IMR-90 (cell line): Measurements from ENCODE around the gene RFX2. TPM values are rescaled to one million over a fixed set of nuclear protein-coding genes. Genes with fewer than 3 reads are reported as not detected.

Source experiments
- ATAC-seq: fragments of 200-7000 bp; cut with Tn5 transposase; 2 replicates; pipeline ENCODE4 v1.9.1; 2020; ENCODE audit warnings: low read depth, mild to moderate bottlenecking, moderate library complexity
- BruUV-seq: library from RNA; stranded (reverse); fragments of 400-500 nt; replicated peaks from 2 replicates; lab custom pipeline; 2021; lab: Mats Ljungman, UMichigan
- CTCF ChIA-PET: fragments of 300-600 bp; formaldehyde crosslinking; extraction: SDS; loops from one replicate; lab custom pipeline; 2021; ENCODE audit warnings: antibody characterized with exemption; lab: Yijun Ruan, JAX
- POLR2A ChIA-PET: fragments of 300-600 bp; sonication (Branson Sonifier 250); formaldehyde crosslinking; loops from one replicate; lab custom pipeline; 2022; ENCODE audit warnings: antibody characterized with exemption; ENCODE audit not compliant: unreplicated experiment; lab: Charles Lee
- DNase-seq: peaks from one replicate; pipeline ENCODE4 v3.0.0; 2013
- H2AFZ ChIP-seq: replicated peaks from 2 replicates; pipeline ENCODE3; 2013; ENCODE audit warnings: low read length, mild to moderate bottlenecking; ENCODE audit not compliant: poor library complexity
- H2AK5ac ChIP-seq: 2 replicates; pipeline ENCODE4 v1.6.1; 2013; ENCODE audit warnings: low read depth, low read length, inconsistent platforms
- H2AK9ac ChIP-seq: replicated peaks from 2 replicates; pipeline ENCODE3; 2013; ENCODE audit warnings: mild to moderate bottlenecking, low read depth, low read length, moderate library complexity; ENCODE audit not compliant: poor library complexity
- H2BK120ac ChIP-seq: 2 replicates; pipeline ENCODE4 v1.6.1; 2013; ENCODE audit warnings: low read depth, low read length, inconsistent platforms
- H2BK15ac ChIP-seq: 3 replicates; pipeline ENCODE4 v1.6.1; 2013; ENCODE audit warnings: low read depth, low read length, inconsistent platforms
- H2BK20ac ChIP-seq: 2 replicates; pipeline ENCODE4 v1.6.1; 2013; ENCODE audit warnings: low read depth, mild to moderate bottlenecking, inconsistent platforms, low read length, moderate library complexity
- H2BK5ac ChIP-seq: 2 replicates; pipeline ENCODE4 v1.6.1; 2013; ENCODE audit warnings: mild to moderate bottlenecking, low read depth, low read length, inconsistent platforms; ENCODE audit not compliant: poor library complexity, severe bottlenecking
- H3K14ac ChIP-seq: replicated peaks from 2 replicates; pipeline ENCODE4 v1.6.1; 2013; ENCODE audit warnings: low read depth, low read length, inconsistent platforms
- H3K18ac ChIP-seq: 2 replicates; pipeline ENCODE4 v1.6.1; 2013; ENCODE audit warnings: low read depth, low read length, control low read depth
- H3K23ac ChIP-seq: 2 replicates; pipeline ENCODE4 v1.6.1; 2013; ENCODE audit warnings: low read depth, low read length, inconsistent platforms
- H3K27ac ChIP-seq: 2 replicates; pipeline ENCODE4 v1.5.1; 2013; ENCODE audit warnings: mild to moderate bottlenecking, control low read depth, low read length; ENCODE audit not compliant: insufficient read depth
- H3K27me3 ChIP-seq: 2 replicates; pipeline ENCODE4 v1.6.1; 2013; ENCODE audit warnings: low read length; ENCODE audit not compliant: control insufficient read depth, insufficient read depth
- H3K36me3 ChIP-seq: 2 replicates; pipeline ENCODE4 v1.6.1; 2013; ENCODE audit warnings: low read length, mixed read lengths; ENCODE audit not compliant: control insufficient read depth, insufficient read depth
- H3K4ac ChIP-seq: 2 replicates; pipeline ENCODE4 v1.6.1; 2013; ENCODE audit warnings: low read depth, low read length, inconsistent platforms
- H3K4me1 ChIP-seq: 2 replicates; pipeline ENCODE4 v1.6.1; 2013; ENCODE audit warnings: low read length, mixed read lengths; ENCODE audit not compliant: control insufficient read depth, insufficient read depth
- H3K4me2 ChIP-seq: 2 replicates; pipeline ENCODE4 v1.6.1; 2013; ENCODE audit warnings: low read depth, mild to moderate bottlenecking, control low read depth, low read length, moderate library complexity
- H3K4me3 ChIP-seq: 2 replicates; pipeline ENCODE4 v1.5.1; 2013; ENCODE audit warnings: low read depth, mild to moderate bottlenecking, control low read depth, low read length, moderate library complexity; ENCODE audit not compliant: insufficient read depth
- H3K56ac ChIP-seq: 2 replicates; pipeline ENCODE4 v1.6.1; 2013; ENCODE audit warnings: low read length, inconsistent platforms; ENCODE audit not compliant: insufficient read depth; ENCODE audit errors: extremely low read depth
- H3K79me1 ChIP-seq, 2 experiments: 2 replicates each; pipeline ENCODE4 v1.6.1; 2013; ENCODE audit warnings: low read length in 2 of 2, inconsistent platforms in 1 of 2, low read depth in 1 of 2
- H3K9ac ChIP-seq: 2 replicates; pipeline ENCODE4 v1.6.1; 2013; ENCODE audit warnings: low read depth, low read length, control low read depth
- H3K9me1 ChIP-seq: 2 replicates; pipeline ENCODE4 v1.6.1; 2013; ENCODE audit warnings: low read length, inconsistent platforms; ENCODE audit not compliant: insufficient read depth
- H3K9me3 ChIP-seq: 2 replicates; pipeline ENCODE4 v1.6.1; 2013; ENCODE audit warnings: low read length; ENCODE audit not compliant: control insufficient read depth, insufficient read depth
- H4K20me1 ChIP-seq: 2 replicates; pipeline ENCODE4 v1.6.1; 2013; ENCODE audit warnings: low read length, inconsistent platforms; ENCODE audit not compliant: insufficient read depth
- H4K5ac ChIP-seq: 2 replicates; pipeline ENCODE4 v1.6.1; 2013; ENCODE audit warnings: mild to moderate bottlenecking, low read depth, low read length, control low read depth
- H4K8ac ChIP-seq, 2 experiments: 2 replicates each; pipeline ENCODE4 v1.6.1; 2013; ENCODE audit warnings: low read depth in 2 of 2, low read length in 2 of 2, control low read depth in 1 of 2, inconsistent platforms in 1 of 2
- H4K91ac ChIP-seq: 2 replicates; pipeline ENCODE4 v1.6.1; 2013; ENCODE audit warnings: low read depth, low read length, inconsistent platforms; ENCODE audit not compliant: insufficient read depth
- BHLHE40 ChIP-seq: fragments of 150-350 bp; IDR thresholded peaks from 2 replicates; pipeline ENCODE4 v1.6.1; 2016; ENCODE audit warnings: mild to moderate bottlenecking, low read depth, low read length
- CEBPB ChIP-seq: IDR thresholded peaks from 2 replicates; pipeline ENCODE4 v1.6.1; 2012; ENCODE audit warnings: low read depth, low read length, improper control_type of control experiment
- CHD1 ChIP-seq: IDR thresholded peaks from 2 replicates; pipeline ENCODE4 v1.6.1; 2012; ENCODE audit warnings: low read depth, low read length, improper control_type of control experiment
- FOS ChIP-seq: fragments of 150-350 bp; IDR thresholded peaks from 2 replicates; pipeline ENCODE4 v1.6.1; 2016; ENCODE audit warnings: low read depth, low read length
- MAFK ChIP-seq: IDR thresholded peaks from 2 replicates; pipeline ENCODE4 v1.6.1; 2012; ENCODE audit warnings: low read depth, low read length, improper control_type of control experiment
- MAZ ChIP-seq: IDR thresholded peaks from 2 replicates; pipeline ENCODE4 v1.6.1; 2012; ENCODE audit warnings: low read depth, mild to moderate bottlenecking, low read length, improper control_type of control experiment, moderate library complexity, borderline replicate concordance
- MXI1 ChIP-seq: IDR thresholded peaks from 2 replicates; pipeline ENCODE4 v1.6.1; 2012; ENCODE audit warnings: low read depth, mild to moderate bottlenecking, low read length, moderate library complexity, borderline replicate concordance
- NFE2L2 ChIP-seq: fragments of 150-350 bp; IDR thresholded peaks from 2 replicates; pipeline ENCODE4 v1.6.1; 2016; ENCODE audit warnings: low read depth, mild to moderate bottlenecking, low read length
- POLR2A ChIP-seq: IDR thresholded peaks from 2 replicates; pipeline ENCODE4 v1.6.1; 2012; ENCODE audit warnings: mild to moderate bottlenecking, low read depth, low read length
- RAD21 ChIP-seq: IDR thresholded peaks from 2 replicates; pipeline ENCODE4 v1.6.1; 2012; ENCODE audit warnings: low read length, improper control_type of control experiment
- RFX5 ChIP-seq: IDR thresholded peaks from 2 replicates; pipeline ENCODE4 v1.8.0; 2012; ENCODE audit warnings: low read depth, mild to moderate bottlenecking, low read length, moderate library complexity
- SMC3 ChIP-seq: fragments of 150-350 bp; IDR thresholded peaks from 2 replicates; pipeline ENCODE4 v1.6.1; 2016; ENCODE audit warnings: low read depth, mild to moderate bottlenecking, antibody characterized with exemption, low read length, moderate library complexity
- WGBS, 2 experiments: methylation state at CpG; one replicate each; pipeline versions ENCODE4 v1.1.5 to v1.1.7; 2013; ENCODE audit warnings: missing lambda C conversion rate in 2 of 2; ENCODE audit not compliant: insufficient read length in 1 of 2; ENCODE audit errors: extremely low coverage in 2 of 2; 5-methylcytosine and 5-hydroxymethylcytosine counted together
- dilution Hi-C: fragments of 300-500 bp; cut with HindIII; formaldehyde crosslinking; loops from one replicate; pipeline ENCODE4 v1.14.3; 2018; ENCODE audit warnings: low sequenced_read_pairs; ENCODE audit not compliant: unreplicated experiment
- in situ Hi-C: fragments of 300-500 bp; cut with MboI; formaldehyde crosslinking; loops from 3 replicates; pipeline ENCODE4 v1.14.3; 2019; ENCODE audit warnings: low sequenced_read_pairs, inconsistent platforms, mixed read lengths
- intact Hi-C: fragments of 100-400 bp; cut with micrococcal nuclease; formaldehyde crosslinking; loops from 2 replicates; pipeline ENCODE4 v1.10.0; 2022
- polyA plus RNA-seq, 3 experiments: library from polyadenylated mRNA; depleted of rRNA; stranded (reverse); fragments of >200 nt; gene quantifications; 2 replicates each; pipeline ENCODE4 v1.2.3, GENCODE V29; 2012; ENCODE audit warnings: low replicate concordance in 1 of 3
- total RNA-seq: library from RNA; depleted of rRNA; stranded (reverse); fragments of >200 nt; gene quantifications from 2 replicates; pipeline ENCODE4 v1.2.3, GENCODE V29; 2012
- TF ChIP-seq, protein P1 (sequence below): fragments of 150-350 bp; IDR thresholded peaks from 2 replicates; pipeline ENCODE4 v1.6.1; 2017; ENCODE audit warnings: mild to moderate bottlenecking, antibody characterized with exemption, low read length, low read depth
- TF ChIP-seq, protein P2 (sequence below): conservative IDR thresholded peaks from 2 replicates; pipeline ENCODE4 v1.5.1; 2012; ENCODE audit warnings: mild to moderate bottlenecking, low read depth, low read length, improper control_type of control experiment
- TF ChIP-seq, protein P3 (sequence below): fragments of 150-350 bp; IDR thresholded peaks from 2 replicates; pipeline ENCODE4 v1.6.1; 2016; ENCODE audit warnings: low read depth, mild to moderate bottlenecking, low read length, moderate library complexity, borderline replicate concordance

RFX2 gene
- total and polyA plus RNA-seq, 2 of the 4 experiments (the other 2 are of a cell fraction): 2.2 to 4.9 TPM

DNA sequence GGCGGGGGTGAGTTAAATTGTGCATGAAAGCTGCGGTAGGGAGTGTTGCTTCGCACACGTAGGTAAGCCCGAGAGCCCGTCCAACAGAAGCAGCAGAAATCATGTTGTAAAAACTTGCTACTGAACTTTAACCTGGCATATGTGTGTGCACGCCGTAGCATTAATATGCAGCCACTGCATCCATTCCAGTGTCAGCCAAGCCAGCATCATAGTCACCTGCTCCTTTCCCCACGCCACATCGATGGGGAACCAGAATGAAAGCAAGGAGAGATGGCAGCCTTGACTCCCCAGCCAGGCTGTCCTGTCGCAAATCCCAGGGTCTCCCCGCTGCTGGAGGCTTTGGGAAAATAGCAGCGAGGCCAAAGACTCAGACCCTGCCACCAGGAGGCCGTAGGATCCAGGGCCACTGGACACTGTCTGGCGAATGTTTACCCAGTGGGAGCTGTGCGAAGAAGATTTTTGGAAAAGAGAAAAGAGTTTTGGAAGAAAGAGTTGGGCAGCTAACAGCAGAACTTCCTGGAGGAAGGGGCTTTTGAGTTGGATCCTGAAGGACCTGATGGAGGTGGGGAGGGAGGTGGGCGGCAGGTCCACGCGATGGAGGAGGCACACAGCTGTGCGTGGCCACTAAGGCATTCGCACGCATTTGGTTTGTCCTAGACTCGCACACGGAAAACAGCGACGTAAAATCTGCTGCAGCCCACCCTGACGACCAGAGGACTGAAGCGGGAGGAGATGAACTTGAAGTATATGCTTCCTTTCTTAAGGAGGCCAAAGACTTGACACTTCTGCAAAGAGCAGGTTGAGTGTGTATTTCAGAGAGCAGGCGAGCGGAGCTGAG lies 83.7 kb downstream of the RFX2 start:
- H4K91ac ChIP-seq: no peak overlapping the region
- no peak overlapping the region for H2BK20ac ChIP-seq
- in situ Hi-C loops (loop anchor here (10.0 kb wide), 1 partner anchor 222 kb away; the partner anchor contains the start of gene NRTN), dilution Hi-C loops (no loop called here), intact Hi-C loops (no loop called here)
- no peaks in the 10 kb centered on the region for H3K27me3 ChIP-seq
- BruUV-seq: no TSS peak
- no peak overlapping the region for H3K4ac ChIP-seq
- H3K36me3 ChIP-seq: no peaks in the 10 kb centered on the region
- H3K79me1 ChIP-seq: no peaks in the 10 kb centered on the region
- peaks cover 4% of the 10 kb centered on the region; the same call in 1 of the 2 replicates for H3K9me3 ChIP-seq
- H2BK5ac ChIP-seq: no peak overlapping the region
- H3K27ac ChIP-seq: no peak overlapping the region
- H3K4me1 ChIP-seq: peaks cover 9% of the 10 kb centered on the region
- H2AK5ac ChIP-seq: no peak overlapping the region
- no peak overlapping the region for H3K4me2 ChIP-seq
- H2AK9ac ChIP-seq: no peak overlapping the region
- 96% methylated on average over 18 of the region's 30 CpGs; no CpG with 5 or more reads in 1 of the 2 experiments for WGBS, 2 experiments
- H3K18ac ChIP-seq: no peak overlapping the region
- H2BK120ac ChIP-seq: no peak overlapping the region
- H3K9me1 ChIP-seq: peaks cover 4% of the 10 kb centered on the region; the same call in 1 of the 2 replicates
- H4K8ac ChIP-seq: no peak overlapping the region
- H3K9ac ChIP-seq: no peak overlapping the region
- H4K20me1 ChIP-seq: no peaks in the 10 kb centered on the region
- H3K23ac ChIP-seq: no peak overlapping the region
- ChIA-PET CTCF (interaction anchor here (0.5 kb wide), 1 partner anchor 129 kb away, joined by 3 read pairs; no protein-coding TSS in a partner anchor), POLR2A (no interaction called here)
- H3K56ac ChIP-seq: no peak overlapping the region
- no peak overlapping the region for H2AFZ ChIP-seq
- H2BK15ac ChIP-seq: no peak overlapping the region
- no peak for DNase-seq
- no peak for ATAC-seq
- no peak overlapping the region for H3K14ac ChIP-seq
- H4K5ac ChIP-seq: no peak overlapping the region
- H3K4me3 ChIP-seq: no peak overlapping the region
- TF ChIP-seq RFX5: no peak
- no peak for TF ChIP-seq MXI1
- no peak for TF ChIP-seq CHD1
- TF ChIP-seq FOS: no peak
- no peak for TF ChIP-seq NFE2L2
- TF ChIP-seq, protein P1, sequence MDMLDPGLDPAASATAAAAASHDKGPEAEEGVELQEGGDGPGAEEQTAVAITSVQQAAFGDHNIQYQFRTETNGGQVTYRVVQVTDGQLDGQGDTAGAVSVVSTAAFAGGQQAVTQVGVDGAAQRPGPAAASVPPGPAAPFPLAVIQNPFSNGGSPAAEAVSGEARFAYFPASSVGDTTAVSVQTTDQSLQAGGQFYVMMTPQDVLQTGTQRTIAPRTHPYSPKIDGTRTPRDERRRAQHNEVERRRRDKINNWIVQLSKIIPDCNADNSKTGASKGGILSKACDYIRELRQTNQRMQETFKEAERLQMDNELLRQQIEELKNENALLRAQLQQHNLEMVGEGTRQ: no peak
- TF ChIP-seq POLR2A: no peak
- TF ChIP-seq, protein P2, sequence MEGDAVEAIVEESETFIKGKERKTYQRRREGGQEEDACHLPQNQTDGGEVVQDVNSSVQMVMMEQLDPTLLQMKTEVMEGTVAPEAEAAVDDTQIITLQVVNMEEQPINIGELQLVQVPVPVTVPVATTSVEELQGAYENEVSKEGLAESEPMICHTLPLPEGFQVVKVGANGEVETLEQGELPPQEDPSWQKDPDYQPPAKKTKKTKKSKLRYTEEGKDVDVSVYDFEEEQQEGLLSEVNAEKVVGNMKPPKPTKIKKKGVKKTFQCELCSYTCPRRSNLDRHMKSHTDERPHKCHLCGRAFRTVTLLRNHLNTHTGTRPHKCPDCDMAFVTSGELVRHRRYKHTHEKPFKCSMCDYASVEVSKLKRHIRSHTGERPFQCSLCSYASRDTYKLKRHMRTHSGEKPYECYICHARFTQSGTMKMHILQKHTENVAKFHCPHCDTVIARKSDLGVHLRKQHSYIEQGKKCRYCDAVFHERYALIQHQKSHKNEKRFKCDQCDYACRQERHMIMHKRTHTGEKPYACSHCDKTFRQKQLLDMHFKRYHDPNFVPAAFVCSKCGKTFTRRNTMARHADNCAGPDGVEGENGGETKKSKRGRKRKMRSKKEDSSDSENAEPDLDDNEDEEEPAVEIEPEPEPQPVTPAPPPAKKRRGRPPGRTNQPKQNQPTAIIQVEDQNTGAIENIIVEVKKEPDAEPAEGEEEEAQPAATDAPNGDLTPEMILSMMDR: no peak
- no peak for TF ChIP-seq RAD21
- TF ChIP-seq BHLHE40: no peak
- TF ChIP-seq CEBPB: no peak
- TF ChIP-seq, protein P3, sequence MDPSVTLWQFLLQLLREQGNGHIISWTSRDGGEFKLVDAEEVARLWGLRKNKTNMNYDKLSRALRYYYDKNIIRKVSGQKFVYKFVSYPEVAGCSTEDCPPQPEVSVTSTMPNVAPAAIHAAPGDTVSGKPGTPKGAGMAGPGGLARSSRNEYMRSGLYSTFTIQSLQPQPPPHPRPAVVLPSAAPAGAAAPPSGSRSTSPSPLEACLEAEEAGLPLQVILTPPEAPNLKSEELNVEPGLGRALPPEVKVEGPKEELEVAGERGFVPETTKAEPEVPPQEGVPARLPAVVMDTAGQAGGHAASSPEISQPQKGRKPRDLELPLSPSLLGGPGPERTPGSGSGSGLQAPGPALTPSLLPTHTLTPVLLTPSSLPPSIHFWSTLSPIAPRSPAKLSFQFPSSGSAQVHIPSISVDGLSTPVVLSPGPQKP: no peak
- TF ChIP-seq MAZ: no peak
- TF ChIP-seq MAFK: no peak
- no peak for TF ChIP-seq SMC3
